IPS-18c (cell line): Measurements from ENCODE around the gene CHAC2.
"Not testable (repeated sequence)": the region's sequence is repeated elsewhere in the genome, so short reads cannot be mapped to it uniquely, and the experiment has no call there.

Experiments used
- H3K4me3 ChIP-seq: 2 replicates; pipeline ENCODE4 v1.7.0; 2013; ENCODE audit warnings: low read depth, mild to moderate bottlenecking, low read length, moderate library complexity; ENCODE audit not compliant: insufficient read depth
- H3K9me3 ChIP-seq: one replicate; pipeline ENCODE4 v1.6.1; 2013; ENCODE audit warnings: mild to moderate bottlenecking, low read length, moderate library complexity; ENCODE audit not compliant: control insufficient read depth, insufficient read depth

CHAC2 gene

GRCh38 chr2:53767405-53768241 lies at the start of gene CHAC2:
Gene CHAC2 (plus strand): TSS chr2:53767804. CDS start chr2:53767887, 83 bp downstream.
- H3K9me3 ChIP-seq = no peaks in the 10 kb centered on the region
- H3K4me3 ChIP-seq = peak within 1 kb of the TSS; percentile 93

GRCh38 chr2:53720944-53721343 lies 46.7 kb upstream of the CHAC2 start:
- not testable (repeated sequence) for H3K4me3 ChIP-seq, H3K9me3 ChIP-seq

- Histone ChIP-seq H3K9me3 (no peaks in the 10 kb centered on the region), H3K4me3 (no peak overlapping the region)
Observed at GRCh38 chr2:53724536-53724935, 43.1 kb upstream of the CHAC2 start.

GRCh38 chr2:53725662-53726061 lies 41.9 kb upstream of the CHAC2 start:
- Histone ChIP-seq H3K9me3 (no peaks in the 10 kb centered on the region), H3K4me3 (no peak overlapping the region)

- Histone ChIP-seq H3K9me3 (no peaks in the 10 kb centered on the region), H3K4me3 (no peak overlapping the region)
Observed at GRCh38 chr2:53727921-53728320, 39.7 kb upstream of the CHAC2 start.

GRCh38 chr2:53729143-53729762 lies 38.4 kb upstream of the CHAC2 start:
- no peaks in the 10 kb centered on the region for H3K9me3 ChIP-seq
- H3K4me3 ChIP-seq = no peak overlapping the region

- Histone ChIP-seq H3K9me3 (no peaks in the 10 kb centered on the region), H3K4me3 (no peak overlapping the region)
Observed at GRCh38 chr2:53737091-53737490, 30.5 kb upstream of the CHAC2 start.

GRCh38 chr2:53739032-53739431 lies 28.6 kb upstream of the CHAC2 start:
- no peaks in the 10 kb centered on the region for H3K9me3 ChIP-seq
- no peak overlapping the region for H3K4me3 ChIP-seq

GRCh38 chr2:53740170-53740569 lies 27.4 kb upstream of the CHAC2 start:
- no peaks in the 10 kb centered on the region for H3K9me3 ChIP-seq
- no peak overlapping the region for H3K4me3 ChIP-seq

- no peaks in the 10 kb centered on the region for H3K9me3 ChIP-seq
- no peak overlapping the region for H3K4me3 ChIP-seq
Observed at GRCh38 chr2:53744395-53745065, 23.1 kb upstream of the CHAC2 start.

GRCh38 chr2:53750041-53750768 lies 17.4 kb upstream of the CHAC2 start:
- H3K4me3 ChIP-seq = no peak overlapping the region
- no peaks in the 10 kb centered on the region for H3K9me3 ChIP-seq

GRCh38 chr2:53751728-53752127 lies 15.9 kb upstream of the CHAC2 start:
- Histone ChIP-seq H3K9me3 (no peaks in the 10 kb centered on the region), H3K4me3 (no peak overlapping the region)

GRCh38 chr2:53752385-53752784 lies 15.2 kb upstream of the CHAC2 start:
- Histone ChIP-seq H3K4me3 (no peak overlapping the region), H3K9me3 (no peaks in the 10 kb centered on the region)

GRCh38 chr2:53753041-53753440 lies 14.6 kb upstream of the CHAC2 start:
- no peak overlapping the region for H3K4me3 ChIP-seq
- H3K9me3 ChIP-seq = no peaks in the 10 kb centered on the region

- Histone ChIP-seq H3K9me3 (no peaks in the 10 kb centered on the region), H3K4me3 (no peak overlapping the region)
Observed at GRCh38 chr2:53755121-53755520, 12.5 kb upstream of the CHAC2 start.

- no peak overlapping the region for H3K4me3 ChIP-seq
- H3K9me3 ChIP-seq = no peaks in the 10 kb centered on the region
Observed at GRCh38 chr2:53756644-53757043, 11.0 kb upstream of the CHAC2 start.

GRCh38 chr2:53757206-53757605 lies 10.4 kb upstream of the CHAC2 start:
- not testable (repeated sequence) for H3K9me3 ChIP-seq, H3K4me3 ChIP-seq
